Measurements from ENCODE around the gene TCF23.
"Not testable (repeated sequence)": the region's sequence is repeated elsewhere in the genome, so short reads cannot be mapped to it uniquely, and the experiment has no call there.

Gene TCF23

GRCh38 chr2:27175781-27176180 is 27.0 kb downstream of the TCF23 start:
- H3K27ac ChIP-seq (replicated peaks; ENCODE audit: low read length); H3K23ac ChIP-seq (ENCODE audit: low read depth, low read length, poor library complexity); H3K4me2 ChIP-seq (ENCODE audit: insufficient read depth, low read length, poor library complexity, severe bottlenecking); H2BK120ac ChIP-seq (ENCODE audit: low read depth, low read length); H3K4ac ChIP-seq (ENCODE audit: low read length); H2BK15ac ChIP-seq (ENCODE audit: low read length); H2BK12ac ChIP-seq (ENCODE audit: low read length); H2AK5ac ChIP-seq (ENCODE audit: low read depth, low read length); H3K36me3 ChIP-seq (replicated peaks in 1 of 2; ENCODE audit: control insufficient read depth in 2 of 2, insufficient read depth in 2 of 2, low read length in 2 of 2); H3K9ac ChIP-seq (ENCODE audit: low read depth, low read length, poor library complexity); H3K4me1 ChIP-seq (ENCODE audit: control insufficient read depth in 2 of 2, insufficient read depth in 1 of 2, low read depth in 1 of 2, low read length in 2 of 2); H4K8ac ChIP-seq (ENCODE audit: low read depth, low read length); H3K79me1 ChIP-seq (ENCODE audit: low read depth, low read length); H2BK5ac ChIP-seq (ENCODE audit: low read length); H3K9me3 ChIP-seq (replicated peaks in 1 of 2; ENCODE audit: control insufficient read depth in 2 of 2, insufficient read depth in 1 of 2, low read depth in 1 of 2, low read length in 2 of 2); H2AFZ ChIP-seq (ENCODE audit: low read length); DNase-seq (ENCODE audit: low spot score); H4K91ac ChIP-seq (ENCODE audit: low read depth, low read length, poor library complexity); H3K4me3 ChIP-seq (ENCODE audit: low read length in 2 of 2); H3K18ac ChIP-seq (ENCODE audit: low read length); H3K14ac ChIP-seq (ENCODE audit: low read length): not testable (repeated sequence)
- no CpG with 5 or more reads among the region's 4 CpGs for WGBS, 2 donors (ENCODE audit: extremely low coverage in 2 of 2, insufficient read length in 2 of 2, insufficient replicate concordance in 1 of 2)
- peaks cover 0 to 44% (median 0%) of the 10 kb centered on the region in 3 experiments for H3K27me3 ChIP-seq (ENCODE audit: control insufficient read depth in 3 of 3, insufficient read depth in 3 of 3, low read depth in 1 of 3, low read length in 3 of 3)

DNA sequence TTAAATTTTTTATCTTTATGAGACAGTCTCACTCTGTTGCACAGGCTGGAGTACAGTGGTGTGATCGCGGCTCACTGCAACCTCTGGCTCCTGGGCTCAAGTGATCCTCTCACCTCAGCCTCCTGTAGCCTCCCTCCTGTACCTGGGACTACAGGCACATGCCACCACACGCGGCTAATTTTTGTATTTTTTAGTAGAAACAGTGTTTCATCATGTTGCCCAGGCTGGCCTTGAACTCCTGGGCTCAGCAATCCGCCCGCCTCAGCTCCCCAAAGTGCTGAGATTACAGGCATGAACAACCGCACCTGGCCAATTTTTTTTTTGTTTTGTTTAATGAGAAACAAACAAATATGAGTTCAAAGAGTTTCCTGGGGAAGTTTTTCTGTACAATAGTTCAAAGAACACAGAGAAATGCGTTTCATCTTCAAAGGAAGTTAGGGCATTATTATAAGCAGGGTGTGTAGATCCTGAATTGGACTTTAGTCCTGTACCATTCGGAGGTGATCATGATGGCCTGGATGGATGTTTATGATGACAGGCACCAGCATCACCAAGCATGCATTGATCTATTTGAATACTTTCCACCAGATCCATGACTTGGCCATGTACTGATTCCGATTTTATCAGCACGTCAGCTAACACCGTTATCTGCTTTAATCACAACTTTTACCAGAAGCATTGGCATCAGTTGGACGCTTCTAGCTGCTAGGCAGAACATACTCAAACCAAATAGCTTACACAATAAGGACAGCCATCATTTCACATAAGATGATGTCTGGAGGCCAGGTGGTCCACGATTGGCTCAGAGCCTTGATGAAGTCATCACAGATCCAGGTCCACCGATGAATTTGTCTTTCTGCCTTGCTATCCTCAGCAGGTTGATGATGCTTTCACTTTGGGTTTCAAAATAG is 28.9 kb downstream of the TCF23 start:
- Histone ChIP-seq H2BK15ac (ENCODE audit: low read length) (no peak overlapping the region), H2AFZ (ENCODE audit: low read length) (no peak overlapping the region), H3K36me3 (replicated peaks in 1 of 2; ENCODE audit: control insufficient read depth in 2 of 2, insufficient read depth in 2 of 2, low read length in 2 of 2) (no peaks in the 10 kb centered on the region), H2BK120ac (ENCODE audit: low read depth, low read length) (no peak overlapping the region), H4K91ac (ENCODE audit: low read depth, low read length, poor library complexity) (no peak overlapping the region), H3K9ac (ENCODE audit: low read depth, low read length, poor library complexity) (no peak overlapping the region), H3K18ac (ENCODE audit: low read length) (no peak overlapping the region), H2BK12ac (ENCODE audit: low read length) (no peak overlapping the region), H3K4ac (ENCODE audit: low read length) (no peak overlapping the region), H3K9me3 (replicated peaks in 1 of 2; ENCODE audit: control insufficient read depth in 2 of 2, insufficient read depth in 1 of 2, low read depth in 1 of 2, low read length in 2 of 2) (no peaks in the 10 kb centered on the region), H3K14ac (ENCODE audit: low read length) (no peak overlapping the region), H3K4me1 (ENCODE audit: control insufficient read depth in 2 of 2, insufficient read depth in 1 of 2, low read depth in 1 of 2, low read length in 2 of 2) (no peaks in the 10 kb centered on the region), H3K23ac (ENCODE audit: low read depth, low read length, poor library complexity) (no peak overlapping the region), H2AK5ac (ENCODE audit: low read depth, low read length) (no peak overlapping the region), H4K8ac (ENCODE audit: low read depth, low read length) (no peak overlapping the region), H2BK5ac (ENCODE audit: low read length) (no peak overlapping the region), H3K4me2 (ENCODE audit: insufficient read depth, low read length, poor library complexity, severe bottlenecking) (no peak overlapping the region), H3K27me3 (ENCODE audit: control insufficient read depth in 3 of 3, insufficient read depth in 3 of 3, low read depth in 1 of 3, low read length in 3 of 3) (peaks cover 0 to 32% (median 0%) of the 10 kb centered on the region in 3 experiments), H3K4me3 (ENCODE audit: low read length in 2 of 2) (no peak overlapping the region), H3K79me1 (ENCODE audit: low read depth, low read length) (no peaks in the 10 kb centered on the region), H3K27ac (replicated peaks; ENCODE audit: low read length) (no peak overlapping the region)
- no peak for DNase-seq (ENCODE audit: low spot score)
- no CpG with 5 or more reads among the region's 15 CpGs for WGBS, 2 donors (ENCODE audit: extremely low coverage in 2 of 2, insufficient read length in 2 of 2, insufficient replicate concordance in 1 of 2)

GRCh38 chr2:27178469-27178868 is 29.7 kb downstream of the TCF23 start:
- H2AFZ ChIP-seq (ENCODE audit: low read length) = no peak overlapping the region
- H3K9me3 ChIP-seq (replicated peaks in 1 of 2; ENCODE audit: control insufficient read depth in 2 of 2, insufficient read depth in 1 of 2, low read depth in 1 of 2, low read length in 2 of 2) = no peaks in the 10 kb centered on the region
- no peak overlapping the region for H3K27ac ChIP-seq (replicated peaks; ENCODE audit: low read length)
- H3K14ac ChIP-seq (ENCODE audit: low read length) = no peak overlapping the region
- H4K91ac ChIP-seq (ENCODE audit: low read depth, low read length, poor library complexity) = no peak overlapping the region
- no peak overlapping the region for H2BK15ac ChIP-seq (ENCODE audit: low read length)
- no peak overlapping the region for H2AK5ac ChIP-seq (ENCODE audit: low read depth, low read length)
- no peak overlapping the region for H2BK5ac ChIP-seq (ENCODE audit: low read length)
- H3K27me3 ChIP-seq (ENCODE audit: control insufficient read depth in 3 of 3, insufficient read depth in 3 of 3, low read depth in 1 of 3, low read length in 3 of 3) = peaks cover 0 to 28% (median 0%) of the 10 kb centered on the region in 3 experiments
- H3K36me3 ChIP-seq (replicated peaks in 1 of 2; ENCODE audit: control insufficient read depth in 2 of 2, insufficient read depth in 2 of 2, low read length in 2 of 2) = no peaks in the 10 kb centered on the region
- no peak overlapping the region for H2BK12ac ChIP-seq (ENCODE audit: low read length)
- H4K8ac ChIP-seq (ENCODE audit: low read depth, low read length) = no peak overlapping the region
- H3K79me1 ChIP-seq (ENCODE audit: low read depth, low read length) = no peaks in the 10 kb centered on the region
- no peaks in the 10 kb centered on the region for H3K4me1 ChIP-seq (ENCODE audit: control insufficient read depth in 2 of 2, insufficient read depth in 1 of 2, low read depth in 1 of 2, low read length in 2 of 2)
- no CpG with 5 or more reads among the region's 3 CpGs for WGBS, 2 donors (ENCODE audit: extremely low coverage in 2 of 2, insufficient read length in 2 of 2, insufficient replicate concordance in 1 of 2)
- H3K4me2 ChIP-seq (ENCODE audit: insufficient read depth, low read length, poor library complexity, severe bottlenecking) = no peak overlapping the region
- H2BK120ac ChIP-seq (ENCODE audit: low read depth, low read length) = no peak overlapping the region
- no peak for DNase-seq (ENCODE audit: low spot score)
- H3K9ac ChIP-seq (ENCODE audit: low read depth, low read length, poor library complexity) = no peak overlapping the region
- no peak overlapping the region for H3K4me3 ChIP-seq (ENCODE audit: low read length in 2 of 2)
- no peak overlapping the region for H3K18ac ChIP-seq (ENCODE audit: low read length)
- no peak overlapping the region for H3K23ac ChIP-seq (ENCODE audit: low read depth, low read length, poor library complexity)
- no peak overlapping the region for H3K4ac ChIP-seq (ENCODE audit: low read length)

GRCh38 chr2:27179344-27180000 is 30.7 kb downstream of the TCF23 start:
- no peak overlapping the region for H2BK120ac ChIP-seq (ENCODE audit: low read depth, low read length)
- no peak overlapping the region for H4K91ac ChIP-seq (ENCODE audit: low read depth, low read length, poor library complexity)
- H3K27ac ChIP-seq (replicated peaks; ENCODE audit: low read length) = no peak overlapping the region
- no peak overlapping the region for H3K4me3 ChIP-seq (ENCODE audit: low read length in 2 of 2)
- H4K8ac ChIP-seq (ENCODE audit: low read depth, low read length) = no peak overlapping the region
- no peak overlapping the region for H2AFZ ChIP-seq (ENCODE audit: low read length)
- no peak overlapping the region for H3K18ac ChIP-seq (ENCODE audit: low read length)
- no peaks in the 10 kb centered on the region for H3K79me1 ChIP-seq (ENCODE audit: low read depth, low read length)
- no peak overlapping the region for H2BK5ac ChIP-seq (ENCODE audit: low read length)
- H3K4me2 ChIP-seq (ENCODE audit: insufficient read depth, low read length, poor library complexity, severe bottlenecking) = no peak overlapping the region
- no peak overlapping the region for H2BK15ac ChIP-seq (ENCODE audit: low read length)
- no peaks in the 10 kb centered on the region for H3K36me3 ChIP-seq (replicated peaks in 1 of 2; ENCODE audit: control insufficient read depth in 2 of 2, insufficient read depth in 2 of 2, low read length in 2 of 2)
- no peak overlapping the region for H3K23ac ChIP-seq (ENCODE audit: low read depth, low read length, poor library complexity)
- no peak overlapping the region for H3K4ac ChIP-seq (ENCODE audit: low read length)
- no peak overlapping the region for H3K14ac ChIP-seq (ENCODE audit: low read length)
- H3K9ac ChIP-seq (ENCODE audit: low read depth, low read length, poor library complexity) = no peak overlapping the region
- DNase-seq (ENCODE audit: low spot score) = no peak
- no peaks in the 10 kb centered on the region for H3K4me1 ChIP-seq (ENCODE audit: control insufficient read depth in 2 of 2, insufficient read depth in 1 of 2, low read depth in 1 of 2, low read length in 2 of 2)
- no peaks in the 10 kb centered on the region for H3K9me3 ChIP-seq (replicated peaks in 1 of 2; ENCODE audit: control insufficient read depth in 2 of 2, insufficient read depth in 1 of 2, low read depth in 1 of 2, low read length in 2 of 2)
- H2AK5ac ChIP-seq (ENCODE audit: low read depth, low read length) = no peak overlapping the region
- no CpG with 5 or more reads among the region's 3 CpGs for WGBS, 2 donors (ENCODE audit: extremely low coverage in 2 of 2, insufficient read length in 2 of 2, insufficient replicate concordance in 1 of 2)
- peaks cover 0 to 28% (median 0%) of the 10 kb centered on the region in 3 experiments for H3K27me3 ChIP-seq (ENCODE audit: control insufficient read depth in 3 of 3, insufficient read depth in 3 of 3, low read depth in 1 of 3, low read length in 3 of 3)
- no peak overlapping the region for H2BK12ac ChIP-seq (ENCODE audit: low read length)

Data from neuronal stem cell (in vitro differentiated cells).